Effector CD8-positive, alpha-beta T cell (primary cell): ENCODE data around the gene QRICH1.
A peak's percentile ranks its signal among the peaks of the same experiment; 100 is the strongest.
"Not testable (repeated sequence)": the region's sequence is repeated elsewhere in the genome, so short reads cannot be mapped to it uniquely, and the experiment has no call there.

Experiments used
- DNase-seq: peaks from one replicate; lab custom pipeline; 2025; lab: John Stamatoyannopoulos, UW

QRICH1 gene

GRCh38 chr3:49017229-49017970, 76.5 kb downstream of the QRICH1 start:
- no peak for DNase-seq

GRCh38 chr3:49016414-49017228, 77.2 kb downstream of the QRICH1 start:
- DNase-seq = no peak

- DNase-seq = no peak
These were observed 78.1 kb downstream of the QRICH1 start for GRCh38 chr3:49015765-49016164.

DNA sequence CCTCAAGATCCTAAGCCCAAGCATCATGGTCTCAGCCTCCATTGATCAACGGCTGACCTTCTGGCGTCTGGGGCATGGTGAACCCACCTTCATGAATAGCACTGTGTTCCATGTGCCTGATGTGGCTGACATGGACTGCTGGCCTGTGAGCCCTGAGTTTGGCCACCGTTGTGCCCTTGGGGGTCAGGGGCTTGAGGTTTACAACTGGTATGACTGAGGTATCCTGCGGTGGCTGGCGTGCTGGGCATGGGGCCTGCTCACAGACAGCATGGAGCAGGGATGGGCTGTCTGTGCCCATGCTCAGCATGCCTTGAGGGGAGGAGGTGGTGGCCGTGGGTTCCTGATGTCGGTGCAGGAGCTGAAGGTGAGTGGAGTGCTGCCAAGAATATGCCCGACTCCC, 78.8 kb downstream of the QRICH1 start:
- DNase-seq = no peak

- DNase-seq = no peak
These were observed 79.9 kb downstream of the QRICH1 start for GRCh38 chr3:49013738-49014660.

DNA sequence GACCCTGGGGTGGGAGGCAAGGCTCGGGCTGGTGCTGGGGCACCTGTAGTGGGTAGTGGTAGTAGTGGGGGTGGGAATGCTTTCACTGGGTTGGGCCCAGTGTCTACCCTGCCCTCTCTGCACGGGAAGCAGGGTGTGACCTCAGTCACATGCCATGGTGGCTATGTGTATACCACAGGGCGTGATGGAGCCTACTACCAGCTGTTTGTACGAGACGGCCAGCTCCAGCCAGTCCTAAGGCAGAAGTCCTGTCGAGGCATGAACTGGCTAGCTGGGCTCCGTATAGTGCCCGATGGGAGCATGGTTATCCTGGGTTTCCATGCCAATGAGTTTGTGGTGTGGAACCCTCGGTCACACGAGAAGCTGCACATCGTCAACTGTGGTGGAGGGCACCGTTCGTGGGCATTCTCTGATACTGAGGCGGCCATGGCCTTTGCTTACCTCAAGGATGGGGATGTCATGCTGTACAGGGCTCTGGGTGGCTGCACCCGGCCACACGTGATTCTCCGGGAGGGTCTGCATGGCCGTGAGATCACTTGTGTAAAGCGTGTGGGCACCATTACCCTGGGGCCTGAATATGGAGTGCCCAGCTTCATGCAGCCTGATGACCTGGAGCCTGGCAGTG, 80.6 kb downstream of the QRICH1 start:
- DNase-seq = no peak

- DNase-seq = no peak
These were observed 81.3 kb downstream of the QRICH1 start for GRCh38 chr3:49012441-49013017.

DNA sequence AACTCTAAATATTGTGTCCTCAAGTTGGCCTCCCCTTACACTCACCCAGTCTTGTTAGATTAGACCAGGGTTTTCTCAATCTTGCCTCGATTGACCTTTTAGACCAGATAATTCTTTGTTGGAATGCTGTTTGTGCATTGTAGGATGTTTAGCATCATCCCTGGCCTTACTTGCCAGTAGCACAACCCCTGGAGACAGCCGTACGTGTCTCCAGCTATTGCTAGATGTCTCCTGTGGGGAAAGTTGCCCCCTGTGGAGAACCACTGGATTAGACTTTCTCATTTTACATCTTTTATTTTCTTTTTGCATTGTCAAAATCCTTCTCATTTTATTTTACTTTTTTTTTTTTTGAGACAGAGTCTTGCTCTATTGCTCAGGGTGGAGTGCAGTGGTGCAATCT, 84.5 kb downstream of the QRICH1 start:
- no peak for DNase-seq

- not testable (repeated sequence) for DNase-seq
These were observed 85.2 kb downstream of the QRICH1 start for GRCh38 chr3:49008627-49009026.

DNA sequence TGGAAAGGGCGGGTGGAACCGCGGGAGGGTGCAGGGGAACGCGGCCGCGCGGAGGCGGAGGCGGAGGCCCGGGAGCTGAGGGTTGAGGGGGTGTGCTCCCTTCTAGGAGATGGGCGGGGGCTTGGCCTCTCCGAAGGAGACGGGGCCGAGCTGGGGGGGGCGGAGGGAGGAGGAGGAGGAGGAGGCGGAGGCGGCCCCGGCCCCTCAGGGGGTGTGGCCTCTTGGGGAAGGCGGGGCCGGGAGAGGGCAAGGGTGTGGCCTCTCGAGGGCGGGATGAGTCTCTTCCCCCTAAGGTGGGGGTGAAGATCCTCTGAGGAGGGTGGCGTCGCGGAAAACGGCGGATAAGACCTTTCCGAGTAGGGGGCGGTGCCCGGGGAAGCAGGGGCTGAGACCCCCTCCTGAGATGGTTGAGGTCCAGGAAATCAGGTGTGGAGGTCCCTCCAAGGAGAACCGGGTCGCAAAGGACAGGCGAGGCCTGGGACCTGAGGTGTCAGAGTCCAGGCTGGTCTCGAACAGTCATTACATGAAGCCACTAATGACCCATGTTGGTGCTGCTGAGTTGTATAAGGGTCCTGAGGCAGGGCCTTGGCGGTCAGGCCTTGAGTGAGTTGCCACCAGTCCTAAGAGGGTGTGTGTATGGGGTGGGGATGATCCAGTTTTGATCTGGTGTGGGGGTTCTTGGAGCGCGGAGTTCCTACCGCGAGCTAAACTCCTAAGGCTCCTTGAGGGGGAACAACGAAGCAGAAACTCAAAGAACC, 85.9 kb downstream of the QRICH1 start:
- DNase-seq = peak; percentile 85

- peak; percentile 95 for DNase-seq
These were observed 86.7 kb downstream of the QRICH1 start, which contains the start of gene WDR6 for GRCh38 chr3:49007068-49007770. Gene WDR6 (plus strand): TSS chr3:49007391. CDS start chr3:49007432, 41 bp downstream.

- no peak for DNase-seq
These were observed 87.3 kb downstream of the QRICH1 start for GRCh38 chr3:49006408-49007067.

DNA sequence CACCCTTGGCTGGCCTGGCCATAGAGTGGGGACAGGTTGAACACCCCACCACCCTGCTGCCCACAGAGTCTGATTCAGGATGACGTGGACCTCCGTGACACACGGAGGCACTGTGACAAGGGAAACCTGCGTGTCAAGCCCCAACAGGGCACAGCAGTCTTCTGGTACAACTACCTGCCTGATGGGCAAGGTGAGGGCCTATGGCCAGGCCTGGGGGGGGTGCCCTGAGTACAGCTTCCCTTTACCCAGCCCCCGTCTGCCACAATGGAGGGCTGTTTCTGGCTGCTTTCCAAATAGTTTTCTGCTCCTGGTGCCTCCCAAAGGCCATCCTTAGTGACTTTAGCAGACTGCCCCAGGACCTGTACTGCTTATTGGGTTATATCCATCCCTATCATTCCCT, 87.9 kb downstream of the QRICH1 start:
- DNase-seq = no peak

DNA sequence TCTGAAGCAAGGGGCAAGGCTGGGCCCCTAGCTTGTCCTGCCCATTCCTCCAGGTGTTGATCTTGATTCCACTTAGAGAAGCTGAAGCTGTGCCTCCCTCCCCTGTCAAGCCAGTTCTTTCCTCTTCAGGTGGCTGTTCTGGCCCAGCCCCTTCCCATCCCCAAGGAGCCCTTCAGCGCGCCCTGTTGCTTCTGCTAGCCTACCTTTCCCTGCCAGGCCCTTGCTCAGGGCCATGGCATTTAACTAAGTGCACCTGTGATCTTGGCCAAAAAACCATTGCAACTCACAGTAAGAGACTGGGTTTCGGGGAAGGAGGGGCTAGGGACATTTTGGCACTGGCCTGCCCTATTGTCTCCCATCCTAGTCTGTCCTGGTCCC, 88.6 kb downstream of the QRICH1 start:
- no peak for DNase-seq

DNA sequence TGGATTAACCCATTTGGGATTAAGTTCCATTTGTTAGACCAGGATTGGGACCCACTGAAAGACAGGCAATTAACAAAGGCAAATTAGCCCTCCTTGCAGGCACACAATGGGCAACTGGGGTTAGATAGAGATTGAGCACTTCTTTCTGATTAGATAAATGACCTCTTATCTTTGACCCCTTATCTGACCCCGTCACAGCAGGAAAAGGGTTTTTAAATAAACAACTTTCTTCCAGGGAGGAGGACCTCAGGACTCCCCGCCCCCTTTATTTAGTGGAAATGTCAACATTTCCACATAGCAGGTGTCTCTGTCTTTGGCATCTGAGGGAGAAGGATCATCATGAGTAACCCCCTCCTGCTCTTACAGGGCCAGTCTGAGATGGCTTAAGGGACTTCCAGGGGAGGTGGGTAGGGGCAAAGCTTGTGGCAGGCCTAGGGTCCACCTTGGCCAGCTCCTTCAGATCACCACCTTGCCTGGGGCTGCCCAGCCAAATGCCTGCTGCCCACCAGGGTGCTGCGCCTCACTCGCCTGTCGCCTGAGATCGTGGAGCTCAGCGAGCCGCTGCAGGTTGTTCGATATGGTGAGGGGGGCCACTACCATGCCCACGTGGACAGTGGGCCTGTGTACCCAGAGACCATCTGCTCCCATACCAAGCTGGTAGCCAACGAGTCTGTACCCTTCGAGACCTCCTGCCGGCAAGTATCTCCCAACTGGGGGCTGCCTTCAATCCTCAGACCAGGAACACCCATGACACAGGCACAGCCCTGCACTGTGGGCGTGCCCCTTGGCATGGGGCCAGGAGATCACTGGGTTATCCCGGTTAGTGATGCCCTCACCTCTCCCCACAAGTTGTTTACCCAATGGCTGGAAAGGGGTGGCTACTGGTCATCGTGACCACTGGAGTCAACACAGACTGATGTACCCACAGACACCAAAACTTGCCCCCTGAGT, 89.2 kb downstream of the QRICH1 start:
- DNase-seq = no peak

- no peak for DNase-seq
These were observed 92.7 kb downstream of the QRICH1 start for GRCh38 chr3:49001155-49001554.

- DNase-seq = no peak
These were observed 94.6 kb downstream of the QRICH1 start for GRCh38 chr3:48999085-48999858.
